Hematopoietic multipotent progenitor cell (in vitro differentiated cells): ENCODE data around the gene TANK. TPM values are rescaled to one million over a fixed set of nuclear protein-coding genes. Genes with fewer than 3 reads are reported as not detected.

Experiments used
- DNase-seq, 3 donors: peaks; one replicate each; pipeline ENCODE4 v3.0.0-alpha.2; 2011 to 2015; ENCODE audit warnings: low read depth in 2 of 3, low spot score in 2 of 3
- total RNA-seq: library from RNA; depleted of rRNA; stranded (reverse); fragments of >200 nt; gene quantifications from one replicate; pipeline ENCODE4 v1.2.3, GENCODE V29; 2012

Gene TANK
- total RNA-seq, 1 donor: 21.5 TPM

DNA sequence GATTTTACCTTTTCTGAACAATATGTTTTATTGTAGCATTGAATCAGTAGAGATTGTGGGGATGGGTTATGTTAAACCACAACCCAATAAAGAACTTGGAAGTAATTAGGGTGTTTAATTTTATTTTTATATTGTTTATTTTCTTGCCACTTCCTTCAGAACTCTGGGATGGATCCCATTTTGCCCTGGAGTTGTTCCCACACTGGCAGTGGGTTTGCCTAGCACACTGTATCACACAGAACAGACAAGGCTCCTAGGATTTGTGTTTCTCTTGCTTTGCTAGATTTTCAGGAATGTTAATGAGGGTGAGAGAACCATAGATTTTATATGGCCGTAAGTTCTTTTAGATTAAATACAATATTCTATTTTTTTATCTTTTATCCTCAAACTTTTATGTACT lies 59.0 kb downstream of the TANK start:
- no peak for DNase-seq

DNA sequence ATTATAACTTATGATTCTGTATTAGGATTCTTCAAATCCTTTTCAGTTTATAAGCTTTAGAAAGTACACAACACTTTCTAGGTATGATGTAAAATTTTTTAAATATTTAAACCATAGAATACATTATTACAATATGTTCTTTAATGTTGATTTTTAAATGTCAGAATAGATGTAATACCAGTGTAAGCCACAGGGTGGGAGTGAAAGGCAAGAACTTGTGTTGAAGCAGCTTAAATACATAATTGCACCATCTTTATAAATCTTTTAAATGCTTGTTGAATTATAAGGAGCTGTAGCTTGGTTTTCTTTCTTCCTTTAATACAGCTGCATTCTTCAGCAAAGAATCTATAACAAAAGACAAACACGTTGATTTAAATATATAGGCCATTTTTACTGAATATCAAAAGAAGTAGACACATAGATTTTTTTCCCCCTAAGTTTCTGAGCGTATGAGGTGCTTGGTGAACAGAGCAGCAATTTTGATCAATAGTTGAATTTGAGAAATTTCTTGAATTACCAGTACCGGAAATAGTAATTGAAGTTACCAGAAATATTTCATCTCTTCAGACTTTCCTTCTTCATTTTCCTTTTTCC lies 63.0 kb downstream of the TANK start:
- peak in 1 of 3 donors; percentile 67 for DNase-seq

DNA sequence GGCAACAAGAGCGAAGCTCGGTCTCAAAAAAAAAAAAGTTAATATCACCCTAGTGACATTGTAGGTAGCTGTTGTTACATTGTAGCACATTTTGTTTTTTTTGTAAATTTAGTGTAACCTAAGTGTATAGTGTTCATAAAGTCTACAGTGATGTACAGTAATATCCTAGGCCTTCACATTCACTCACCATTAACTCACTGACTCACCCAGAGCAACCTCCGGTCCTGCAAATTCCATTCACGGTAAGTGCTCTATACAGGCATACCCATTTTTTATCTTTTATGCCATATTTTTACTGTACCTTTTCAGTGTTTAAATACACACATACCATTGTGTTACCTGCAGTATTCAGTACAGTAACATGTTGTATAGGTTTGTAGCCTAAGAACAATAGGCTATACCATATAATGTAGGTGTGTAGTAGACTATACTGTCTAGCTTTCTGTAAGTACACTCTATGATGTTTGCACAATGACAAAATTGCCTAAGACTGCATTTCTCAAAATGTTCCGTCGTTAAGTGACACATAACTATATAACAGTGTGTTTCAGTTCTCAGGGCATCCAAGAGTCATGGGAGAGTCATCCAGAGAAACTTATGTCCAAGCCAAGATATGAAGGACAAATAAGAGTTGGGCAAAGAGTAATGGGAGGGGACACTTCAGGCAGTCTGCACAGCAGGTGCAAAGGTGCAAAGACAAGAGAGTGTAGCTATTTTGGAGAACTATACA lies 68.4 kb downstream of the TANK start:
- DNase-seq: no peak

DNA sequence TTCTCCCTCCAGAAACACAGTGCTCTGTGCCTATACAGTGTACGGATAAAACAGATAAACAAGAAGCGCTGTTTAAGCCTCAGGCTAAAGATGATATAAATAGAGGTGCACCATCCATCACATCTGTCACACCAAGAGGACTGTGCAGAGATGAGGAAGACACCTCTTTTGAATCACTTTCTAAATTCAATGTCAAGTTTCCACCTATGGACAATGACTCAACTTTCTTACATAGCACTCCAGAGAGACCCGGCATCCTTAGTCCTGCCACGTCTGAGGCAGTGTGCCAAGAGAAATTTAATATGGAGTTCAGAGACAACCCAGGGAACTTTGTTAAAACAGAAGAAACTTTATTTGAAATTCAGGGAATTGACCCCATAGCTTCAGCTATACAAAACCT lies 70.7 kb downstream of the TANK start:
- DNase-seq: no peak

DNA sequence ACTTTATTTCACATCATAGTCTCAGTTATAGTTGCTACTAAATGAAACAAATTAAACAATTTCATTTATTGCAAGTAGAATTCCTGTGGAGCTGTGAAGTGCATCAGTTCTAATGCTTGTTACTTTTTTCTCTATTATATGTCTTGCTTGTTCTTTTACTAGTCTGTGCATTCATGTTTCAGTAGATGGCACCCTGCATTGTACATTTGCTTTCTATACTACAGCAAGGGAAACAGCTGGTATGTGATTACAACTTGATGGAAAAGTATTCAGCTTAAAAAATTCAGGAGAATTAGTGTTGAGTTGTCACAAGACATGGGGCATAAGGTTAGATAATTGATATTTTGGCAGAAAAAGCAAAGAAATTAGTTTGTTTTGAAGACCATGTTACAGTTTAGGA lies 72.3 kb downstream of the TANK start:
- DNase-seq: no peak

DNA sequence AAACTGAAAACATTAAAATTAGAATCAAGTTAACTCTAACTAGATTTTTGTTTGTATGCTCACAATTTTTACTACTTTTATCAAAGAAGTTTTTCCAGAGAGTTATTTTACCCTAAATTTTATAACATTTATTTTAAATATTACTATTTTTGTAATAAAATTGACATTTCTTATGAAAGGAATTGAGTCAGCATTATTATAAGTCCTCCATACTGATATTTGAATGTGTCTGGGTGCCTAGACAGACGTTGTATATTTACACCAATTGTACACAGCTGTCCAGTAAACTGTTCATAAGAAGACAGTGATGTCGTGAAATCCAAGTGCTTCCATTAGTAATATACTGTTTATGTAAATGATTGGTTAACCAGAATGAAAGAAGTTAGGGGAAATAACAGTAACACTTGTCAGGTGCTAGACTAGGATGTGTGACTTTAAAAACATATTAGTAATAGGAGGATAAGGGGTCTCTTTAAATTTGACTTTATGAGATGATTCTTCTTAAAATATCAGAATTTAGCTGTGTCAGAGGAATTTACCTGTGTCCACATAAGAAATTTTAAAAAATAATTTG lies 73.7 kb downstream of the TANK start:
- DNase-seq: no peak

DNA sequence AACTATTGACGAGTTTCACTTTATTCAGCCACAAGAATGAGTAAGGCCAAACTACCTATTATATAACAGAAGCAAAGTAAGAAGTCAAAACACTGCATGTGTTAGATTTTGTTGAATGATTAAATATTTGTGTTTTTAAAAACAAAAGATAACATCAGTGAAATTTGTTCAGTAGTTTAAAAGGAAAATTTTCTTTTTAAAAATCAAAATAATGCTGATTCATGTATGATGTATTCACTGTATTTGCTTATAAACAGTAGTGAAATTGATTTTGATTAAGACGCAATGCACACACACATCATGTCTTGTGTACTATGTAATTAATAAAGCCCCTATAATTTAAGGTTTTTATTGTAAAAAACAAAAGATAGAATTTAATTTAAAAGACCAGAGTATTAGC lies 74.4 kb downstream of the TANK start:
- no peak for DNase-seq

DNA sequence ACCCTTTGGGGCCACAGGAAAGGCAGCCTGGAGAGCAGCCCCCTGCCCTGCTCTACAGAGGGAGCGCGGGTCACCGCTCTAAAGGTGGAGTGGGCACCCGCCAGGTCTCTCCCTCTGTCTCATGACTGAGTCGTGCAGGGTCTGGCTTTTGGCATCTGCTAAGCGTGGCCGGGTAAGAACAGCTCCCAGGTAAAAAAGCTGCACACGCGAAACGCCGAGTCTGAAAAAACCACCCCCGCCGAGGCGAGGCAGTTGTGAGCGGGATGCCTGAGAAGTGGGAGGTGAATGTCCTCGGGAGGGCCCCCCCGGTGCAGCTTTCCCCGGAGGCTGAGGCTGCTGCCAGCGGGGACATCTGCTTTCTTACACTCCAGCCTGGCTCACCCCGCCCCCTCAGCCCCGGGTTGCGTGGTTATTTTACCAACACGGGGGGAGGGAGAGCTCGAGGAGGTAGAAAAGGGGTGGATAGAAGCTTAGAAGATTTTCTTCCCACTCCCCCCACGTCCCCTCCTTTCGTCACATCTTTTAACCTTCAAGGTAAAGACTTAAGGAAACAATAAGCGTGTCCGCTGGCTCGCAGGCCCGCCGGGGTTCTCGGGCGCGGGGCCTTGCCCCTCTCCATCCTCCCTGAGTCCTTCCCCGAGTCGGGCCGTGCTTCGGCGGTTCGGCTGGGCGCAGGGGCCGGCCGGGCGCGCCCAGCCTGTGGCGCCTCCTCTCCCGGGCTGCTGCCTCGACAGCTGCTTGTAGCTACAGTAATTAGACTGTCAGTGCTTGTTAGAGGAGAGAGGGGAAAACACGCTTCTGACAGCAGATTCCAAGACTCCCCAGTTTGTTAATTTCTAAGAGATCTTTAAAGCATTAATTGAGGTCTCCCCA lies 77.4 kb downstream of the TANK start:
- peak in 1 of 3 donors; percentile 58 for DNase-seq

DNA sequence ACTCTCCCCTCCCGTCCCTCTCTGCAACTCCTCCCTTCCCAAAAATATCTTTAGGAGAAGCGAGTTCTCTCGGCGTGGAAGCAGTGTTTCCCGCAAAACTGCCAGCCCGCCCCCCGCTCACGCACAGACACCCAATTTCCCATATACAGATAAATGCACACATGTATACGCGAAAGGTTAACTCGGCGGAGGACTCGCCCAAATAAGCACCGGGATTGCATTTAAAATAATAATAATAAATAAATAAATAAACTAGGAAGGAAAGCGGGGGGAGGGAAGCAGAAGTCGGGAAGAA lies 78.0 kb downstream of the TANK start:
- DNase-seq: no peak

DNA sequence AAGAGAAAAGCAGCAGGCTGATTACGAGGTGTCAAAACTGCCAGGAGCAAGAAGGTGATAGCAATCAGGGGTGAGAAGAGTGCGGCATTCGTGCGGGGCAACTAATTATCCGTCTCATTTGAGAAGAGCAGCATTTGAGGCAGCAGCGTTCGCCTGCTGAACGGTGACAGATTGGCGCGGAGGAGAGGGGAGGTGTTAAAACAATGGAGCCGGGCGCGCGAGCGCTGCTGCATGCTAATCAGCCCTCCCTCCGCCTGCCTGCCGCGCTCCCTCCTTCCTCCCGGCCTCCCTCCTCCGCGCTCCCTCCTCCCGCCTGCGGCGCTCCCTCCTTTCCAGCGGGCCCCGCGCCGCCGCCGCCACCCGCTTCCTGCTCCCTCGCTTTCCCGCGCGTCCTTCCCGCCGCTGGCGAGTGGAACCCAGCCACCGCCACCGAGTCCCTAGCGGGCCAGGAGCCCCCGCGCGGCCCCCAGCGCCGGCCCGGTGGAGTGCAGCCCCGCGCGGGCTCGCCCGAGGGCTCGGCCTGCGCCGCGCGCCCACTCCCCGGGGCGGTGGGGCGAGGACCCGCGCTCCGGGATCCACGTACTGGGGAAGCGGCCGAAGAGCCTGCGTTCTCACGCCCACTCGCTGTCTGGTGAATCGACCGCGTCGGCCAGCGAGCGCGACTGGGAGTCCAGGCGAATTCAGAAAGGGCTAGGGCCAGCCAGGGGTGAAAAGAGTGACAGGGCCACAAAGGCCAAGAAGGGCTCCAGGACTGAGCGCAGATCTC lies 78.5 kb downstream of the TANK start:
- DNase-seq: peak in 1 of 3 donors; percentile 57

DNA sequence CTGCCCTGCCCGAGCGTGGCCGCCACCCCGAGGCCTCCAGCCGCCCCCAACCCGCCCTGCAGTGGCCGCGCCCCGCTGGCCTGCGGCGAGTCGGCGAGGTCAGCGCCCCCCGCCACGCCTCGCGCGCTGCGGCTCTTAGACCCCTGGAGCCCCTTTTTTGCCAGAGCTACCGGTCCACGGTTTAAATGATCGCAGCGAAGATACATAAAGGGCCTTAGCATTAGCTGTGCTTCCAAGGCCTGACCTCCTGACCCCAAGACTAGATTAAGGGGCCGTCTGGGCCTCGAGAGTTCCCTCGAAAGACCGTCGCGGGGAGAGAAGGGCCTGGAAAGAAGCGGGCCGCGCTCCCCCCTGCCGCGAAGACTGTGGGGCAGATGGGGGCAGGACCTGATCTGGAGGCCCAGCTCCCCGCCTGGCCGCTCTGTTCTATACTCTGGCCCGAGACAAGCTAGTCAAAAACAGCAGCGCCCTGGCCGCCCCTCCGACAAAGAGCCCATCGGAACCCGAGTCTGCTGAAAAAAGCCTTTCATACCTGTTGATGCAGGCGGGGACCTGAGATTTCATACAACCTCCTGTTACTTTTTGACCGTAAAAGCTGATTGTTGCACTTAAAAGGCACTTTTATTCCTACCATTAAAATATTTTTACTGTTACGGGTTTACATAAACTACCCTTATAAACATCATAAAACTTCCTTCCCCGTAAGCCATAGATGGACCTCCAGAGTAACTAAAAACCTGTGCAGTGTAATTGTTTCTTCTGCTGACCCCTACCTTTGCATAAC lies 79.3 kb downstream of the TANK start:
- DNase-seq: no peak

DNA sequence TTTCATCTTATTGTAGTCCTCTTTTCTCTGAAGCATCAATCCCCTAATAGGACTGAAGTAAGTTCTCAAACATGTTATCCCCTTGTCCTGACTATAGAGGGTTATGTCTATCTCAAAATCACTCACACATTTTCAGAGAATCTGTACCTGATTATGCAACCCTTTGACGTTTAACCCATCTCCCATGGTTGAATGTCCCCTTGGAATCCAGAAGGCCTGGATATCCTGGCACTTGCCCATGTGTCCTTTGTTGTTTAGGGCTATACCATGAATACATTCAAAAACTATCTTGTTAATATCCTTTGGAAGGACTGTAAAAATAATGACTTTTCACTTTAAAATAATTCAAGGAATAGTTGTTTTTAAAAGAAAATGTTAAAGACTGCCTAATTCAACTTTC lies 81.7 kb downstream of the TANK start:
- no peak for DNase-seq

DNA sequence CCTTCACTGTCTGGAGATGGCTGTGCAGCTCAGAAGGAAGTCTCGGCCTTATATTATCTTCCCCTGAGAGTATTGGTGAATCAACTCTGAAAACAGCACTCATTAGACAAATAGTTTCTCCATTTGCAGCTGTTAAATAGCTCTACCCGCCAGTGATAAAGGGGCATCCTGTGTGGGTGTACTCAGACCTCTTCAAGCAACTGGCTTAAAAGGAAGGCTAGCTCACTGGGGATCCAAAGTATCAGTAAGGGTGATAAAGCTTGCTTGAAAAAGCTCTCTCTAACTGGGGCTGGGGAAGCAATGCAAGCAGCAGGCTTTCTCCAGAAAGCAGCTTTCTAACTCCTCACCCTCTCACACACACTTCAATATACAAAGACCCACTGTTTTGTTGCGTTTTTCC lies 83.1 kb downstream of the TANK start:
- DNase-seq: no peak

DNA sequence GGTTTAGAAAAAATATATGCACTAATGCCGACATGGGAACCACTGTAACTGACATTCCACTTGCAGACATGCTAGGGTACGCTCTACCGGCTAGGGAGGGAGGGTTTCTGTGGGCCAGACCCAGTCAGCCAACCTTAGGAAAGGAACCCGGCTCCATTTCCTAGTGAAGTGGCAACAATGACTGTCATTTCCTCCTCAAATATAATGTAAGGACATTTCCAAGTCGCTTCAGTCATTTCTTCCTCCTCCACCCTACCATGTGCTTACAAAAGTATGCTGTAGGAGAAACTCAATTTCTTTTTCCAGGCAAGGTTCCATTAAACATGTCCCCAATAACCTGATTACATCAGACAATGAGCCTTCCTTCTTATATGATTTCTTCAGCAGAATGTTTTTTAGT lies 83.7 kb downstream of the TANK start:
- peak in 1 of 3 donors; percentile 21 for DNase-seq

DNA sequence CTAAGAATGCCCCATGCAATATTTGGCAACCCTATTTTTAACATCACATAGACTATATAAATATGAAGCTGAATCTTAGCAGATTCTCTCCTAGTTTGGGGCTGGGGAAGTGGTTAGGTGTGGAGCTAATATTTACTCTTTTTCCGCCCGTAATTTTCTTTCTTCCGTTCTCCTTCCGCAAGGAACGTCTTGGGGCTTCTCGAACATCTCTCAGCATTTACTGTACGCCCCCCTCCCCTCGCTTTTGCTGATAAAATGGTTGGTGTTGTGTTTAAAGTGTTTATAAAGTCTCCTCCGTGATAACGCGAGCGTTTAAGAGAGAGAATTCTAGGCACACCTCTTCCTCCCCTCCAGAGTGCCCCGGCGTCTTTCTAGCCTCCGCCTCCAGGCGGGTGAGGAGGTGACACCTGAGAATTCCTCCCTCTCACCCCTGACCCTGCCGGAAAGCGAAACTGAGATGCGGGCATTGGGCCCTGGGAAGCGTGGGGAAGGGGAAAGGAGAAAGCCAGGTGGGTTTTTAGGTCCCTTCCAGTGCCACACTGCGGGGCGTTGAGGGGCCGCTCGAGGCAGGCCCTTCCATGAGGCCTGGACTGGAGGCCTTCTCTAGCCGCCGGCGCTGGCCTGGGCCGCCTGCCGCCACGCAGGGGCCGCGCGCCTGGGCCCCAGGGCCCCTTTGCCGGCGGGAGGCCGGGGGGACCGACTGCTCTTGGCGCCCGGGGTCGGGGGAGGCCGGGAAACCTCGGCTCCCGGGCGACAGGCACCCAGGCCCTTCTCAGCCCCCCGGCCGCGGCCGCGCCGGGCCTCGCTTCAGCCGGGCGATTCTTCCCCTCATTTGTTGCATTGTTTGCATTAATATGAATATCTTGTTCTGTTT lies 84.4 kb downstream of the TANK start:
- DNase-seq: peak in 2 of 3 donors; percentile 60 to 92

DNA sequence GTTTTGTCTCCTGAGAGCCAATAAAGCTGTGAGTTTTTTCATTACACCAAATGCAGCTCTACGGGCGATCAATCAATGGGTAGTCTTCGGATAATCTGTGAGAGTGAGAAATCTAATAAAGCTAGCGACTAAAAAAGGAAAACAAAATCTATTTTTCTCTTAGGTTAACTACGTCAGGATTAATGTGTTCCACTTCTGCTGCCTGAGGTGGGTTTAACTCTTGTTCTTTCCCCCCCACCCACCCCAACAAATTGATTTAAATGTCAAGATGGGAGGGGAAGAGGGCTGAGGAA lies 85.0 kb downstream of the TANK start:
- DNase-seq: peak in 1 of 3 donors; percentile 24

DNA sequence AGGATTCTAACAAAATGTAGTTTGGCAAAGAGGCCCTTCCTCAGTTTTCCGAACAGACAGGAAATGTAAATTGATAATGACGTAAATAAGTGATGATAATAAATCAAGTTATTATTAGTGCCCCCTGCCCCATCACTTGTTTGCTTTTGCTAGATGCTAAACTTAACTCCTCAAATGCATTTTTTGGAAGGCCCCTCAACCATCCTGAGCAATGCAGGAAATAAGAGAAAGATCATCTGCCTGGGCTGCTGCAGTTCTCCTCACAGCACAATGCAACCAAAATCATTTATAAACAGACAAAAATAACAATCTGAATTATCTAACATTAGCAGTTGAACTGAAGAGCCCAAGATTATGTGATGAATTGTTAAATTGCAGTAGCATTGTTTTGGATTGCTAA lies 85.4 kb downstream of the TANK start:
- no peak for DNase-seq

DNA sequence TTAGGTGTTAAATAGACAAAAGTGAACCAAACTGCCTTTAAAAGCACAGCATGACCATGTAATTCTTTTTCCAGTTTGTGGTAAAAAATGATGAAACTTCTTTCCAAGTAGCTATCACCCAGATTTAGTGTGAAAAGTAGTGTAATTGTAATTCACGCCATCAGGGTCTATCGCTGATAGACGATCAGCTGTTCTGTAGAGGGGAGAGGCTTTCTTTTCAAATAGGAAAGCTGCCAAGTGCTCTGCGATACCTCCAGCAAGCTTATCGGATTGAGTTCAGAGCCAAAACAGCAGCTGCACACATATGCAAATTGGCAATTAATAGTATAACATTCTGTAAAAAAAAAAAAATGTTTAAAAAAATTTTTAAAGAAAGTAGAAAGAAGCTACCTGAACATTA lies 86.1 kb downstream of the TANK start:
- no peak for DNase-seq

DNA sequence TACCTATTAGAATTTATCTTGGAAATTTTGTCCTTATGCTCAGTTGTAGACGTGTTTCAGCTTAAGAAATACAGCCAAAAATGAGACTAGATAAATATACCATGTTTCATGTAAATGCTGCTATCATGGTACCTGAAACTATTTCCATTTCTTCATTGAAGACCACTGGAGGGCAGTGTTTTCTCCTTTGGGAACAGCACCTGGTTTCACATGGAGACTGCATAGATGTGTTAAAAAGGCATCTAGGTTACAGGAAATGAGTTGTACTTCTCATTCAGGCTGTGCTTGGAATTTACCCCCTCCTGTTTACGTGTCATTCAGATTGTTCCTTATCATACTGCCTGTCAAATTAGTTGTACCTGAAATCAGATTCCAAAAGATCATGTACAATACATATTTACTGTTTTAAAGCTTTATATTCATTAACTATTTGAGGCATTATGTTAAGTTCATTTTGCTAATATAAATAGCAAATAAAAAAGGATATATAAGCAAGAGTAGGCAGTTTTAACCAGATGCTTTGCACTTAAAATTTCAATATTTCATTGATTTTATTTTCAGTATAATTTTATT lies 90.7 kb downstream of the TANK start:
- DNase-seq: peak in 1 of 3 donors; percentile 51
